NCI-H2196 treated with DMSO at 0.1 percent for 48 hours (cell line): ENCODE data around the gene TBC1D5.

Experiments
- DNase-seq: peaks from one replicate; lab custom pipeline; 2025; ENCODE audit not compliant: unreplicated experiment; lab: John Stamatoyannopoulos, UW

Gene TBC1D5

DNA sequence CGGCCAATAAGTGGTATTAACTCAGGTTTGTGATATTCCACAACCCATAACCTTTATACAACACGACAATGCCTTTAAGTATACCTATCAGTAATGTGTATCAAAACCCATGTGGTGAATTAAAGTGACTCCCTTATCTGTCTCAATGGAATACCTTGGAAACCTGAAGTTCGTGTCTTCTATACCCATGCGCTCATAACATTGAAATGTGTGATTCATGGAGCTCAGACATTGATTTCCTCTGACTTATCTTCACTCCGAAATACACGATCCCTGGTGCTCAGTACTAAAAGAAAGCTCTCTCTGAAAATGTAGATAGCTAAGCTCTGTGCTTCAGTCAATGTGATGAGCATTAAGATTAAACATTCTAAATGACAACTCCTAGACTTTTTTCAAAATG is 140.3 kb downstream of the TBC1D5 start:
- no peak for DNase-seq

DNA sequence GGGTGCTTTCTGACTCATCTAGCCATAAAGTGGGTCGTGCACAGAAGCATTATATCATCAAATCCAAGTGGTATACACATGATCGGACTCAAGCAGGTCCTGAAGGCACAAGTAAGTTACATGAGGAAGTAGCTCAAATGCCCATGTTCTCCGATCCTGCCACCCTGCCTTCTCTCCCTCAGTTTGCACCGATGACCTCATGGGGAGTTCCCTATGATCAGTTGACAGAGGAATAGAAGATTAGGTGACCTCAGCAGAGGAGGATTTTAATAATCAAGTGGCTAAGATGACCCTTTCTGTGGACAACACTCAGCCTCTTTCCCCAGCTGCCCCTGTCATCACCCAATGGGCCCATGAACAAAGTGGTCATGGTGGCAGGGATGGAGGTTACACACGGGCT is 149.5 kb downstream of the TBC1D5 start:
- no peak for DNase-seq

DNA sequence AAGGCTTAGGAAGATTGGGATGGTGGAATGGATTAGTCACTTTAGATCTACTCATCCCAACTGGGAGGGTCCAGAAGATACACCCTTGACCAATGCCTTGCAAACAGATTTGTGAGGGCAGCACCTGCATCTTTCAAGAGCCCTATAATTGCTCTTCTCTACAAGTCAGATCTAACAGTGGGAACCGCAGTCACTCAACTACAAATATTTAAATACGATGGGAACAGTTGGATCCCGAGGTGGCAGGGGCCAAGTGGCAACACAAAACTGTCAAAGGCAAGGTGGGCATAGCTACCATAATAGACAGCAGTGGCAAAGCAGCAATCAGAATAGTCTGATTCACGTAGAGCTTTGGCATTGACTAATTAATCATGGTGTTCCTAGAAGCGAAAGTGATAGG is 152.0 kb downstream of the TBC1D5 start:
- no peak for DNase-seq

DNA sequence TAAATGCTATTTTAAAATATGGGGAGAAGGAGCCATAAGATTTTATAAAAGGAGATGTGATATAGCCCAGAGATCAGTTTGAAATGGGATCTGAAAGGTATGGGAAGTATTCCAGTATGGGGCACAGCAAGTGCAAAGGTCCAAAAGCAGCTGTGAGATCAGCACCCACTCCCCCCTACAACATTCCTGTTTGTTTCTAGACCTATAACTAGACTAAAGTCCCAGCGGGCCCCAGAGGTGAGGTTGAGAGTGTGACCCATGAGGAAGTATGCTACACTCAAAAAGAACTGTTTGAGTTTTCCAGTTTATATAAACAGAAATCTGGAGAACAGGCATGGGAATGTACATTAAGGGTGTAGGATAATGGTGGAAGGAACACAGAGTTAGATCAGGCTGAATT is 152.5 kb downstream of the TBC1D5 start:
- no peak for DNase-seq

DNA sequence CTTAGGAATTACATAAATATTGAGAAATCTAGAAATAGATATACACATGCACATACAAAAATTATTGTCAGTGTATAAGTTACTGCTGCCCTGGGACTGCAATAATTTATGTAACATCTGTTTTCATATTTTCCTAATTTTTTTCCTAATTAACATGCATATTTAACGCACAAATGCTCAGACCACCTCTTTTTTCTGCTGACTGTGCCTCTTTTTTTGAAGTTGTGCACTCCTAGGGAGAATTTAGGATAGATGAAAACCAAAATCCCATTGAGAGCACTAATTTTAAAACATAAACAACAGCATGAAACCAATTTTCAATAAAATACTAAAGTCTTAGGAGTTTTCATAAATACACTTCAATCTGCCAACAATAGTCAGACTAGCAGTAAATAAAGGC is 154.0 kb downstream of the TBC1D5 start:
- no peak for DNase-seq

DNA sequence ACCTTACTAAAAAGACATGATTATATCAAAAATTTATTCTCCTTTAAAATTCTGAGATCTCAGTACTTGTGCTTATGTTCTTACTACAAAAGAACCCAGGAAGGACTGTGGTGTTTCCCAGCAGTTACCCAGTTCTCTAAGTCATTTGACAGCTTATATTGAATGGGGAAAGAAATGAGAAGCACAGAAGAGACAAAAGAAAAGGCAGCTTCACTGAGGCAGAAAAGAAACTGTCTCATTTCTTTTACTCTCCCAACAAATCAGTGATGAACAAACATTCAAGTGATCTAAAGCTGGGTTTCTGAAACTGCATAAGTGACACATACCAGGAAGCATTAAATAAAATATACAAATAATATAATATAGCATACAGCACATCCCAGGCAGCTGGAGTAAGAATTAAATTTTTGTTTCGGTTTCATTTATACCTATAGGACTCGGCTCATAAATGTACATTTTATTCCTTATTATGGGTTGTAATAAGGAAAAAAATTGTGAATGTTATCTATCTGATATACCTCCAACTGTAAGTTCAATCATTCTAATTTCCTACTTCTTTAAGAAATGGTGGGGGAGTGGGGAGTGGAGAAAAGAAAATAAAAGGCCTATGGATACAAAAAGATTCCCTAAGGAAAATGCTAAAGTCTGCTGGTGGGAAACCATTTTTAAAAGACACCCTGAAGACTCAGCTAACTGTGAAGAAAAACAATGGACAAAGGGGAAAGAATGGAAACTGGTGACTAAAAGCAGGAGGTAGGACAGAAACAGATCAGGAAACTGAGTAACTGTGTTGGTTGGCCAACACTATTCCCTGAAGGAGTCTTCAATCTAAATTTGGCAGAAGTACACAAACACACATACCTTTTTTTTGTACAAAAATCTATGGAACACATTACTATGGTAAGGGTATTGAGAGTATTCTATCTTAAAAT is 156.8 kb downstream of the TBC1D5 start:
- no peak for DNase-seq

DNA sequence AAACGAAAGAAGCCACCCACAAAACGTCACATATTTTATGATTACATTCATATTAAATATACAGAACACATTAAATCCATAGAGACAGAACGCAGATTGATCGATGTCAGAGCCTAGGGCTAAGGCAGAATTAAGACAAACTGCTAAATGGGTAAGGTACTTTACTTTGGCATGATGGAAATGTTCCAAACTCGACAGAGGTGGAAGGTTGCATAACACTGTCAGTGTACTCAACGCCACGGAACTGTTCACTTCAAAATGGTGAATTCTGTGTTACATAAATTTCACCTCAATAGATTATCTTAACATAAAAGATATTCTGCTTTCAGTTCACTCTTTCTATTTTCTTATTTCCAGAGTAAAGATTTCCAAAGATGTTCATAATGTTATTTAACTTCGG is 158.4 kb downstream of the TBC1D5 start:
- DNase-seq = no peak

DNA sequence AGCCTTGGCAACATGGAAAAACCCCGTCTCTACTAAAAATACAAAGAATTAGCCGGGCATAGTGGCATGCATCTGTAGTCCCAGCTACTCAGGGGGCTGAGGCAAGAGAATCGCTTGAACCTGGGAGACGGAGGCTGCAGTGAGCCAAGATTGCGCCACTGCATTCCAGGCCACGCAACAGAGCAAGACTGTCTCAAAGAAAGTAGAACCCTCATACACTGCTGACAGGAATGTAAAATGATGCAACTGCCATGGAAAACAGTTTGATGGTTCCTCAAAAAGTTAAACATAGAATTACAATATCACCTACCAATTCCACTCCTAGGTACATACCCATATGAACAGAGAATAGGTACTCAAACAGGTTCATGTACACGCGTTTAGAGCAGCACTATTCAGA is 158.9 kb downstream of the TBC1D5 start:
- DNase-seq = no peak

DNA sequence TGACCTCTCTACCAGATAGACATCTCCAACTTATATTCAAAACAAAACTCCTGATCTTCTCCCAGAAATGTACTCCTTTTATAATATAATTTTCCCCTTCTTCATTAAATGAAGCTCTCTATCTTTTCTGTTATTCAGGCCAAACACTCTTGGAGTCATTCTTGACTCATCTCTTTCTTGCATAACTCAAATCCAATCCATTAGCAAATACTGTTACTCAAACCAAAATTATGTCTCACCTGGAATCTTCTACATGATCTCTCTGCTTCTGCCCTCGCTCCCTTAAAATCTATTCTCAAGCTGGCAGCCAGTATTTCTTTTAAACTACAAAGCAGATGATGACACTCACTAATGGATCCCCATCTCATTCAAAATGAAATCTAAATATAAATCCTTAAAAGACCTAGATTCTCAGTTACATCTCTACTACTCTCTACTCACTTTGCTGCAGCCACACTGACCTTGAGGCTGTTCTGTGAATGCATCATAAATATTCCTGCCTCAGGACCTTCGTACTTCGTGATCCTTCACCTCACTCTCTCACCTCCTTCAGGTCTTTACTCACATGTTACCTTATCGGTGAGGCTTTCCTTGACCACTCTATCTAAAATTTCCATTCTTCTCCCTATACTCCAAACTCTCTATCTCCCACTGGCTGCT is 160.9 kb downstream of the TBC1D5 start:
- no peak for DNase-seq

DNA sequence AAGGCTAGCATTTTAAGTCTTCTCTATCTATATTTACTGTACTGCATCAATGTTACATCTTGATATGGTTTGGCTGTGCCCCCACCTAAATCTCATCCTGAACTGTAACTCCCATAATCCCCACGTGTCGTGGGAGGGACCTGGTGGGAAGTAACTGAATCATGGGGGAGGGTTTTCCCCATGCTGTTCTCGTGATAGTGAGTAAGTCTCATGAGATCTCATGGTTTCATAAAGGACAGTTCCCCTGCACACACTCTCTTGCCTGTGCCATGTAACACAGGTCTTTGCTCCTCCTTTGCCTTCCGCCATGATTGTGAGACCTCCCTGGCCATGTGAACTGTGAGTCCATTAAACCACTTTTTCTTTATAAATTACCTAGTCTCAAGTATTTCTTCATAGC is 161.5 kb downstream of the TBC1D5 start:
- no peak for DNase-seq

DNA sequence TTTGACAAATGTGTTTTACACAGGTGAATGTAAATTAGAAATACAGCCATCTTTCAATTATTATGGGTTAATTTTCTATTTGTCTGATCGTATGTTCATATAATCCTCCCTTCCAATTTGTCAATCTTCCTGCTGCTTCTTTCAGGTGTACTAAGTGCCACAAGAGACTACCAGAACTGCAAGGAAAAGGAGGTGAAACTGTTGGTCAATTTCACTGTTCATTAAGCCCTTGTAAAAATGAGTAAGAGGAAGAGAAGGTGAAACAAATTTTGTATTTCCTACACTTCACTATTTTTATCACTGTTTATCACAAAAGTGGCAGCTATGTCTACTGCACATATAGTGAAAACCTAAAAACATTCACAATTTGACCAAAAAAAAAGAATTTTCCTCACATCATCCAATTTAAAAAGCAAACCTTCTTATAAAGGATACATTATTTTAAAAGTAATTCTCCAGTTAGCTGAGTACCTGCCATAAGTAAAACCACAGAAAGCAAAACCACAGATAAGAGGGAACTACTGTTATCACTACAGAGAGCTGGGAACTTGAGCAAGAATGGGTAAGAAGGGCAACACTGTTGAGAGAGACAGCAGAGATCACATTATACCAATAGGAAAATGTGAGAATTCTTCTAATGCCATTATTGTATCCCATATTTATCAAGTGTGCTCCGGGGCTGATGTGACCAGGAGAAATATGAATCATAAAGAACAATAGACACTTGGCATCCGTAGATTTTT is 163.0 kb downstream of the TBC1D5 start:
- DNase-seq = no peak

DNA sequence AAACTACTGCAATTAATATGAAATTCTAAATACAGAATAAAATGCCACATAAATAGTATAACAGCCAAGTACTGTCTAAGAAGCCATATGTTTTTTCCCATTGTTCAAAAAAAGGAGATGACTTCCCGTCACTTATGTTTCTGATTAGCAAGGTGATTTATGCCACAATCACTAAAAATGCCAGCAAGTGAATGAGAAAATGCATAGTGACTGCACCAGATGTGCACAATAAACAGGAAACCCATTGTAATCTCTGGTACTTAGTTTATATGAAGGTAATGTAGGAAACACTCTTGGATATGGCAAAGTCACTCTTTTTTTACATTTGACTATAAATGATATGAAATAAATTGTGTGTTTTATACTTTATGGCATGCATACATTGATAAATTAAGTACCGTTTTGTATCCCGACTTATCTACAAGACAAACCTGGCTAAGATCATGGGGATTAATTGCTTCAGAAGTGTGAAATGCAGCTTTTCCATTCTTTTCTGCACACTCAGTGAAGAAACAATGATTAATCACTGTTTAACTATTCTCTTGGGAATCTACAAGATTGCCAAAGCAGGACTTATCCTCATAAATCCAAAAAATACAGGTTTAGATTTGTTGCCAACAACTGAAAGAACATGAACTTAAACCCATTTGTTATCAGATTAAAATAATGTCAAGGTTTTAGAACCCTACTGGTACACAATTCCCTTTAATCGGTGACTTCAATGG is 164.5 kb downstream of the TBC1D5 start:
- DNase-seq = no peak

DNA sequence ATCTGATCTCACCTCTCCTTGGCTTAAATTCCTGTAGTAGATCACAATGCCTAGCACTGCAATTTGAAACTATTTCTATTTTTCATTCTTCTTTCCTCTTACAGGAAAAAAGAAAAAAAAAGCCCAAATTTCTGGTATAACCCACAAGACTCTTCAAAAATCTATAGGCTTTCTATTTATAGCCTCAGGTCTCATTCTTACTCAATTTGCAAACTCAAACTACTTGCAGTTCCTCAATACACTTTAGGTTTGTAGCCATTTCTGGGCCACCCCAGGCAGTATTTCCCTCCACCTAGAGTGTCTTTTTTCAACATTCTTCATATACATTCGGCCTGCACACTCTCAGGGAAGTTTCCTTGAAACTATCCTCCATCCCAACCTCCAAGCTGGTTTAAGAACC is 169.0 kb downstream of the TBC1D5 start:
- DNase-seq = no peak

DNA sequence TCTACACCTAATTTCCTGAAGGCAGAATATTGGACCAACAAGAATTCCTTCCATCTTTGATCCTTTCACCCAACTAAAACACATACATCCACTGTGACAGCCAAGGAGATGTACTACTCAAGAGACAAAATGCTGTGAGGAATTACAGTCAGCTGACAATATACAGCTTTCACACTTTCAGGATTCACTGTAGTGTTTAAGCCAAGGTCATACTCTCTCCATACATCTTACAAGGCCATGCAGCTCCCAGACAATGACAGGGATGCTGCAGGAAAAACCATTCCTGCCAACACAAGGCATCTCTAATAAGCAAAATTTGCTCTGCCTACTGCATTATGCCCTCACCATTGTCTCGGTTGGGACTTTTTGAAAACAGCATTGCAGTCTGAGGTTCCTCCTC is 170.7 kb downstream of the TBC1D5 start:
- no peak for DNase-seq

DNA sequence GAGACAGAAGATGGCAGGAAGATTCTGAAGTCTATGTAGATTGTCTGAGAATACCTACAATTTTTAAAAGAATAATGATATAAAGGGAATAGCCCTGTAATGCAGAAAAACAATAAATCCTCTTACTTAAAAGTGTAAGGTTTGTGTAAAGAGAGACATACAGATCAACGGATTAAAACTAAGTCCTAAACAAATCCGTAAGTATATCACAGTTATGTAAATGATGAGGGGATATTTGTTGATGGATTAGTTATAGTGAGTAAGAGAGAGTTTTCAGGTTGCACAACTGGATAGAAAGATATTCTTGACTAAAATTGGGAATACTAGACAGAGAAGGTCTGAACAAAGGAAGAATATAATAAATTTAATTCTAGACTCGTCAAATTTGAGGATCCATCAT is 179.6 kb downstream of the TBC1D5 start:
- no peak for DNase-seq

DNA sequence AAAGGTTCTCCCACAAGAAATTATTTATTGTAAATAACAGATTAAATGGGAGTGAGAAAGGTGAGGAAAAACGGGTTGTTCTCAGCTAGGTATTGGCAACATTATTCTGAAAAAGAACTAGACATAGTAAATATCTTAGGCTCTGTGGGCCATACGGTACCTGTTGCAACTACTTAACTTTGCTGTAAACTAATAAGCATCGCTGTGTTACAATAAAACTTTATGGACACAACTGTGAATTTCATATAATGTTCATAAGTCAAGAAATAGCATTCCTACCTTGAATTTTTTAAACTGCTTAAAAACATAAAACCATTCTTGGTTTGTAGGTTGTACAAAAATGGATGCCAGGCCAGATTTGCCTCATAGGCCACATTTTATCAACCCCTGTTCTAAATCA is 183.9 kb downstream of the TBC1D5 start:
- no peak for DNase-seq

DNA sequence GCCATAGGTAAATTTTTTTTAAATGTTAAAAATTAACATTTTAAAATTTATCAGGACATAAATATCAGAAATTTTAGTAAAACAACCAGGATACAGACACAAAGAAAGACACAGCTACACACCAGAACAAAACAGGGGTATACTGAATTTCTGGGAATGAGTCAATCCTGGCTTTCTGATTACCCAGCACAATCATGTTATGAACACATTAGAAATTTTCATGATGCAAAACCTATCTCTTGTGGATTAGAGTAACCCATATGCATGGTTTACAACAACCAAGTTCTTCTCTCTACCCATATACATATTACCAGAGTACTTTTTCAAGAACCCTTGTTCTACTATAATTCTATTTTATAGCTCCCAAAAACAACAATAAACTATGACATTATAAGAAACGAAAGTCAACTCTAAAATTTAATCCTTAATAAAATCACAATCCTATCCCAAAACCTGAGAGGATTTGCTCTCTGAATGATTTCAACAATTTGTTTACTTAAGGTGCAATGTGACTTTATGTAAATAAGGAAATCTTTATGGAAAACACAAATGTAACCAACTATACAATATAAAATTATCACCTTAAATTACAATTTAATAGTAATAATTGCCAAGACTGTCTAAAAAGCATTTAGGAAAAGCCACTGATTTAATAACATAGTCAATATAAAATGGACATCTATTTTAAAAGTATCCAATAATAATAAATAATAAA is 184.5 kb downstream of the TBC1D5 start:
- no peak for DNase-seq

DNA sequence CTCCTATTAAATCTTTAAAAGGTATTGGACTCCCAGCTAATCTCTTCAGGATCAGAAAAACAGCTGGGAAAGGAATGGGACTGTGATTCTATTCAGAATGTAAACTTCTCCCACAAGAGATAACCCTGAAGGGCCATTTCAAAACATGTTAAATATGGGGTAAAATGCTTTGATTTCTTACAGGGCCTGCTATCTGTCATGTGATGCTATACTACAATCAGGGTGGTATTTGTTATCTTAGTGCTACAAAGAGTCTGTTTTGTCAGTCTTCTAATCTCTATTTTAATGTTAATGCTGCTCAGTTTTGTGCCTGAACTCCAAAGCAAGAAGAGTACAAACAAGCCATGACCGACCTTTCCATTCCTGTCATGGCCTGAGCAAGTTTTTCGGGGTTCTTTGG is 186.9 kb downstream of the TBC1D5 start:
- no peak for DNase-seq

DNA sequence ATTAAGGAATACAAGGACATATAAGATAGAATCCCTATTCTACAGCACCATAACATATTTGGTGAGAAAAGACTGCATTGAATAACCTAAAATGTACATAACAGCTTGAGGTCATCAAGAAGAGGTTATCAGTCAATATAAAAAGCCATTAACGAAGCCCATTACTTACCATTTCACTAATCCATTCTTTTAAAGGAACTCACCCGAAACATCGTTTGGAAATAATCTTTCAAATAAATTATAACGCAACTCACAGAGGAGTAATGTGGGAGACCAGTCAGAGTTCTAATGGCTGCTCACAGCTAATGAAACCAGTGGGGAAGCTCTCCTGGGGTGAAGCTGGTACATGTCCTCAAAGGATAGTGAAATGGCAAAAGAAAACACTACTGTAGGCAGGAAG is 188.4 kb downstream of the TBC1D5 start:
- no peak for DNase-seq

DNA sequence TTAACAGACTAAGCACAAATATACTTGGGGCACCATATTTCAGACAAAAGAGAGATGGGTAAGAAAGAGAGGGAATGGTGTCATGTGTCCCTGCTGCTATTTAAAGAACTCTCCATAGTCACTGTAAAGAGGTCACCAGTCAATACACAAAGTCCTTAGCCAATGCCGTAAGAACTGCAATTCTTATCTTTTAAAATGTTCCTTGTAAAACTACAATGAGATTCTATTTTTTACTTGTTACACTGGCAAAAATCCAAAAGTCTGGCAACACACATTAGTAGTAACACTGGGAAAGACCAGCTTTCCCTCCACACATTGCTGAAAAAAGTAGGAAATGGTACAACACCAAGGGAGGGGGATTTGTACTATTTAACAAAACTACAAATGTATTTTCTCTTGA is 189.4 kb downstream of the TBC1D5 start:
- DNase-seq = no peak

DNA sequence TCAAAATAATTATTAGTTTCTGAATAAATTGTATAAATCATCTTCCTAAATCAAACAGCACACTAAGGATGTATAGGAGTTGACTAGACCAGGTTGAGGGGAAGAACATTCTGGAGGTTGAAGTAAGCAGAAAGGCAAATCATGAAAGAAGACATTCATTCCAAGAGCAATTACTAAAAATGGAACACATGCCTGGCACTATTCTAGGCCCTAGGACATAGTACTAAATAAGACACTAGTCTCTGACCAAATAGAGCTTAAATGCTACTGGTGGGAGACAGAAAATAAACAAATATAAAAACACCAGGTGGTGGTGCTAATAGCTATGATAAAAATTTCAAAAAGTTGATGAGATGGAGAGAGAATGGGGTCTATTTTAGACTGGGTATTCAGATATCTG is 190.1 kb downstream of the TBC1D5 start:
- DNase-seq = no peak
